Aorta (tissue), 5 donors: ENCODE measurements around the gene CLMN. TPM values are rescaled to one million over a fixed set of nuclear protein-coding genes. Genes with fewer than 3 reads are reported as not detected.

ENCODE experiments used
- ATAC-seq: fragments of 200-7000 bp; cut with Tn5 transposase; one replicate; pipeline ENCODE4 v1.9.1; 2022; ENCODE audit warnings: moderate library complexity; ENCODE audit not compliant: low FRiP score
- DNase-seq, 2 donors: peaks; one replicate each; pipeline ENCODE4 v3.0.0-alpha.2; 2020
- H3K27ac ChIP-seq, 2 donors: one replicate each; pipeline ENCODE4 v1.5.1; 2013; ENCODE audit warnings: low read length in 2 of 2, mild to moderate bottlenecking in 2 of 2, moderate library complexity in 2 of 2, control low read depth in 1 of 2, inconsistent platforms in 1 of 2, low read depth in 1 of 2
- H3K27me3 ChIP-seq, 2 donors: one replicate each; pipeline ENCODE4 v1.6.1; 2013; ENCODE audit warnings: control low read depth in 1 of 2, low read length in 1 of 2, mild to moderate bottlenecking in 1 of 2, moderate library complexity in 1 of 2; ENCODE audit not compliant: insufficient read depth in 2 of 2, control insufficient read depth in 1 of 2
- H3K36me3 ChIP-seq, 2 donors: one replicate each; pipeline ENCODE4 v1.6.1; 2013; ENCODE audit warnings: control low read depth in 1 of 2, low read length in 1 of 2, mild to moderate bottlenecking in 1 of 2; ENCODE audit not compliant: insufficient read depth in 2 of 2, control insufficient read depth in 1 of 2
- H3K4me1 ChIP-seq, 2 donors: one replicate each; pipeline ENCODE4 v1.6.1; 2013; ENCODE audit warnings: low read length in 2 of 2, control low read depth in 1 of 2, mild to moderate bottlenecking in 1 of 2, moderate library complexity in 1 of 2; ENCODE audit not compliant: insufficient read depth in 2 of 2, control insufficient read depth in 1 of 2
- H3K4me3 ChIP-seq, 2 donors: one replicate each; pipeline ENCODE4 v1.5.1; 2013; ENCODE audit warnings: low read length in 2 of 2, control low read depth in 1 of 2, mild to moderate bottlenecking in 1 of 2
- H3K9me3 ChIP-seq: one replicate; pipeline ENCODE4 v1.6.1; 2013; ENCODE audit warnings: mild to moderate bottlenecking, low read length; ENCODE audit not compliant: control insufficient read depth
- WGBS, 2 donors: extraction: QIAGEN DNeasy Blood & Tissue Kit; methylation state at CpG; one replicate each; pipeline ENCODE4 v1.1.7; 2013; 5-methylcytosine and 5-hydroxymethylcytosine counted together
- intact Hi-C, 2 donors: fragments of 100-400 bp; cut with DNase I; formaldehyde crosslinking; loops; one replicate each; pipeline versions ENCODE4 v1.14.2 to v1.15.0; 2022
- polyA plus RNA-seq, 2 donors: library from polyadenylated mRNA; stranded (reverse); fragments of 200-250 nt; gene quantifications; one replicate each; pipeline ENCODE4 v1.2.3, GENCODE V29; 2013
- total RNA-seq, 2 donors: library from RNA; stranded (reverse); fragmentation: NEBNext Ultra II Directional; extraction: Animal tissue kit (Norgen Biotek cat#: 25700); gene quantifications; one replicate each; pipeline ENCODE4 v1.2.1, GENCODE V29; 2021
- donor health status: healthy with polysubstance abuse.
- donor health status: Bipolar disorder and iron deficiency.
- donor health status: DM: no; HTN: no; CAD: no.
- donor health status: DM: no; HTN: no; CAD: no.
- donor health status: DM: yes; HTN: yes; CAD: no.

The CLMN gene
- total and polyA plus RNA-seq, 4 donors: 3.9 to 18.3 (median 11.0) TPM

GRCh38 chr14:95235351-95235750 lies 84.4 kb downstream of the CLMN start:
- 94 to 96% methylated on average over 4 of the region's 4 CpGs for WGBS, 2 donors
- Histone ChIP-seq H3K27me3 (no peaks in the 10 kb centered on the region), H3K4me1 (no peaks in the 10 kb centered on the region), H3K36me3 (no peaks in the 10 kb centered on the region), H3K27ac (no peak overlapping the region), H3K4me3 (no peak overlapping the region), H3K9me3 (no peaks in the 10 kb centered on the region)
- ATAC-seq (no peak), DNase-seq (no peak)
- intact Hi-C loops: no loop called here

- Histone ChIP-seq H3K9me3 (no peaks in the 10 kb centered on the region), H3K27me3 (no peaks in the 10 kb centered on the region), H3K4me1 (no peaks in the 10 kb centered on the region), H3K4me3 (no peak overlapping the region), H3K36me3 (no peaks in the 10 kb centered on the region), H3K27ac (no peak overlapping the region)
- WGBS, 2 donors: 85 to 92% methylated on average over 8 of the region's 8 CpGs
- DNase-seq: no peak
- ATAC-seq: no peak
- intact Hi-C loops: no loop called here
Measured at GRCh38 chr14:95234426-95234825, 85.3 kb downstream of the CLMN start.

GRCh38 chr14:95233702-95234241 lies 85.9 kb downstream of the CLMN start:
- WGBS, 2 donors: 93 to 96% methylated on average over 9 of the region's 9 CpGs
- ATAC-seq: no peak
- Histone ChIP-seq H3K36me3 (no peaks in the 10 kb centered on the region), H3K4me3 (no peak overlapping the region), H3K9me3 (no peaks in the 10 kb centered on the region), H3K4me1 (no peaks in the 10 kb centered on the region), H3K27ac (no peak overlapping the region), H3K27me3 (no peaks in the 10 kb centered on the region)
- intact Hi-C loops: no loop called here
- DNase-seq: peak in 1 of 2 donors; percentile 55

- Histone ChIP-seq H3K4me3 (no peak overlapping the region), H3K9me3 (no peaks in the 10 kb centered on the region), H3K4me1 (no peaks in the 10 kb centered on the region), H3K27me3 (no peaks in the 10 kb centered on the region), H3K27ac (no peak overlapping the region), H3K36me3 (no peaks in the 10 kb centered on the region)
- DNase-seq (no peak), ATAC-seq (no peak)
- 92 to 94% methylated on average over 3 of the region's 3 CpGs for WGBS, 2 donors
- intact Hi-C loops: no loop called here
Measured at GRCh38 chr14:95232894-95233584, 86.7 kb downstream of the CLMN start.

- ATAC-seq (no peak), DNase-seq (no peak)
- Histone ChIP-seq H3K36me3 (no peaks in the 10 kb centered on the region), H3K9me3 (no peaks in the 10 kb centered on the region), H3K4me1 (no peaks in the 10 kb centered on the region), H3K27ac (no peak overlapping the region), H3K4me3 (no peak overlapping the region), H3K27me3 (no peaks in the 10 kb centered on the region)
- WGBS, 2 donors: 78 to 79% methylated on average over 12 of the region's 12 CpGs
- intact Hi-C loops: no loop called here
Measured at GRCh38 chr14:95231966-95232633, 87.6 kb downstream of the CLMN start.

- DNase-seq: no peak
- 94 to 95% methylated on average over 6 of the region's 6 CpGs for WGBS, 2 donors
Measured at GRCh38 chr14:95229749-95230148, 90.0 kb downstream of the CLMN start.

GRCh38 chr14:95228240-95228639 lies 91.5 kb downstream of the CLMN start:
- DNase-seq (no peak), ATAC-seq (no peak)
- Histone ChIP-seq H3K36me3 (no peaks in the 10 kb centered on the region), H3K27me3 (no peaks in the 10 kb centered on the region), H3K9me3 (no peaks in the 10 kb centered on the region), H3K4me3 (no peak overlapping the region), H3K4me1 (no peaks in the 10 kb centered on the region), H3K27ac (no peak overlapping the region)
- WGBS, 2 donors: 90 to 91% methylated on average over 7 of the region's 7 CpGs
- intact Hi-C loops: no loop called here

More at GRCh38 chr14:95229749-95230148, 90.0 kb downstream of the CLMN start:
- ATAC-seq: no peak
- H3K9me3 ChIP-seq: no peaks in the 10 kb centered on the region
- no peaks in the 10 kb centered on the region for H3K36me3 ChIP-seq
- no peaks in the 10 kb centered on the region for H3K4me1 ChIP-seq
- H3K4me3 ChIP-seq: no peak overlapping the region
- H3K27me3 ChIP-seq: no peaks in the 10 kb centered on the region
- H3K27ac ChIP-seq: no peak overlapping the region
- intact Hi-C loops: no loop called here

- DNase-seq: no peak
Measured at GRCh38 chr14:95227279-95227860, 92.3 kb downstream of the CLMN start.

More at GRCh38 chr14:95227279-95227860, 92.3 kb downstream of the CLMN start:
- Histone ChIP-seq H3K27ac (no peak overlapping the region), H3K27me3 (no peaks in the 10 kb centered on the region), H3K9me3 (no peaks in the 10 kb centered on the region), H3K4me3 (peak overlapping the region in 1 of 2 donors; percentile 56), H3K4me1 (no peaks in the 10 kb centered on the region), H3K36me3 (no peaks in the 10 kb centered on the region)
- intact Hi-C loops: no loop called here
- no peak for ATAC-seq
- 9% methylated on average over 19 of the region's 19 CpGs for WGBS, 2 donors
